Activated naive CD4-positive, alpha-beta T cell treated with anti-CD3 and anti-CD28 coated beads, Interleukin-2, amount 50 U/mL, for 24 hours (primary cell): ENCODE measurements around the gene PAQR5.
"Not testable (repeated sequence)": the region's sequence is repeated elsewhere in the genome, so short reads cannot be mapped to it uniquely, and the experiment has no call there.

Experiments
- H3K27ac Mint-ChIP-seq: one replicate; pipeline ENCODE4 v1.8.0; 2021; ENCODE audit warnings: mild to moderate bottlenecking, mixed read lengths
- H3K27me3 Mint-ChIP-seq: one replicate; pipeline ENCODE4 v1.8.0; 2021; ENCODE audit warnings: mixed read lengths
- H3K36me3 Mint-ChIP-seq: one replicate; pipeline ENCODE4 v1.8.0; 2021; ENCODE audit warnings: mixed read lengths
- H3K4me1 Mint-ChIP-seq: one replicate; pipeline ENCODE4 v1.8.0; 2021; ENCODE audit warnings: mixed read lengths
- H3K4me3 Mint-ChIP-seq: one replicate; pipeline ENCODE4 v1.8.0; 2021; ENCODE audit warnings: mild to moderate bottlenecking, mixed read lengths
- H3K9me3 Mint-ChIP-seq: one replicate; pipeline ENCODE4 v1.8.0; 2021; ENCODE audit warnings: mixed read lengths

The PAQR5 gene

DNA sequence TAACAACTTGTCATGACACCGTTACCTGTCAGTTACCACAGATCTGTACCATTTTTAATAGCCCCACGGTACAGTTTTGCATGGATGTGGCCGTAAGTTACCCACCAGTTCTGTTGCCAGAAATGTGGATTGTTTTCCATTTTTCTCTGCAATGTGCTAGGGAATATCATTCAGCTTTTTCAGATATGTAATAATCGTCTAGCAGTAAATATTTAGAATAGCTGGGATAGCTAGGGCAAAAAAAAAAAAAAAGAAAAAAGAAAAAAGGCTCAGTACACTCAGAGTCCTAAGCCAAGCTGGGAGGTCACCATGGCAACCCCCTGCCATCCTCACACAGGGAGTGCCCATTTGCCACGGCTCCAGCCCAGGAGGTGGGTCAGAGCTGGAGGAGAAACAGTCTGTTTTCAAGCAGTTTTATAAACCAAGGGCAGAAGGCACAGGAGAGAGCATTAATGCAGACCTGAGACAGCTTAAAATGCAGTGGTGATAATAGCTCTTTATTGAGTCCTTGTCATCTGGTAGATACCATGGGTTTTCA lies 25.2 kb downstream of the PAQR5 start:
- Mint-ChIP-seq H3K4me1 (peaks cover 11% of the 10 kb centered on the region), H3K9me3 (no peaks in the 10 kb centered on the region), H3K36me3 (no peaks in the 10 kb centered on the region), H3K27ac (no peak overlapping the region), H3K27me3 (peaks cover 2% of the 10 kb centered on the region), H3K4me3 (no peak overlapping the region)

DNA sequence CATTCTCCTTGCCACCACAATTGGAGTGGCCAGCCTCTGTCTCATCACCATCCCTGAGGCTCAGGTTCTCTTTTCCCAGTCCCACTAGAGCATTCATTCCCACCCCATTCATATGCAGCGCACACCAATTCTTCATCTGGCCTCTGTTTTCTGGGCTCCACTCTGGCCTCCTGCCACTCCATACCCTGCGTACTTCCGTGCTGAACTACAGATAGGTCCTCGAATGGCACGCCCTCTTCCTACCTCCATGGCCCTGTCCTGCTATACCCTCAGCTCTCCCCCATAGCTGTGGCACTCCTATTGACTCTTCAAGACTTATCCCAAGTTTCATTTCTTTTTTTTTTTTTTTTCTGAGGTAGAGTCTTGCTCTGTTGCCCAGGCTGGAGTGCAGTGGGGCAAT lies 25.9 kb downstream of the PAQR5 start:
- H3K27ac Mint-ChIP-seq: no peak overlapping the region
- peaks cover 4% of the 10 kb centered on the region for H3K27me3 Mint-ChIP-seq
- H3K36me3 Mint-ChIP-seq: no peaks in the 10 kb centered on the region
- H3K4me3 Mint-ChIP-seq: no peak overlapping the region
- H3K4me1 Mint-ChIP-seq: peaks cover 11% of the 10 kb centered on the region
- no peaks in the 10 kb centered on the region for H3K9me3 Mint-ChIP-seq

DNA sequence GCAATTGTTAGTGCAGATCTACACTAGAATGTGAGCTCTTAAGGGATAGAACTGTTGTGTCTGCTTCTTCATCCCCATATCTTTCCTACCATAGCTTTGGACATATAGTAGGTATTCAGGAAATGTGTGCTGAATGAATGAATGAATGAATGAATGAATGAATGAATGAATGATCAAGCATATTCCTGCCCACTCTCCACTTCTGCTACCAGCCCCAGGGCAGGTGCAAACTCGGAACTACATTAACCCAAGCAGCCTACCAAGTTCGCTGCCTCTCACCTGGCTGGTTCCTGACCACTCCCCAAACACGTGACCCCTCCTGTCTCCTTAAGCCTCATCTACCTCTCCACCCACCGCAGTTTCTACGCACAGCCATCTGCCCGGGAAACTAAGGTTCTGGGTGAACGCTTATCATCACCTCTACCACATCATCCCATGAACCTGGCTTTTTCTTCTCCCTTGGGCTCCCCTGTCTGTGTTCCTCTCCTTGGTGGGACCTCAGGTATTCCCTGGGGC lies 26.8 kb downstream of the PAQR5 start:
- no peaks in the 10 kb centered on the region for H3K9me3 Mint-ChIP-seq
- H3K36me3 Mint-ChIP-seq: no peaks in the 10 kb centered on the region
- no peak overlapping the region for H3K27ac Mint-ChIP-seq
- peaks cover 4% of the 10 kb centered on the region for H3K27me3 Mint-ChIP-seq
- no peak overlapping the region for H3K4me3 Mint-ChIP-seq
- H3K4me1 Mint-ChIP-seq: peaks cover 11% of the 10 kb centered on the region

DNA sequence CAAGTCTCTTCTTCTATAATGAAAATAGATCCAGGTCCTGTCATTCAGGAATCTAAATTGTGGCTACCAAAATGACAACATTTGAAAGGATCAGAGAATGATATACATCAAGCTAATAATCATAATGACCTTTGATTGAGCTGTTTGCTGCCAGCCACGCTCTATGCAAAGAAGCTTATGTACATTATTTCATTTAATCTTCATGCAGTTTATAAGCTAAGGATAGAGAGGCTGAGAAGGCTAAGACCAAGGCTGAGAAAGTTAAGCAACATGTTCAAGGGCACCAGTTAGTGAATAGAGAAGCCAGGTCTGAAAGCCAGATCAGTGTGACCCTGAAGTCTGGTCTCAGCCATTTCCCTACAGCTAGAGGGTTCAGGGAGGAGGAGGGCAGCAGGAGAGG lies 29.4 kb downstream of the PAQR5 start:
- no peak overlapping the region for H3K27ac Mint-ChIP-seq
- H3K36me3 Mint-ChIP-seq: no peaks in the 10 kb centered on the region
- H3K4me1 Mint-ChIP-seq: no peaks in the 10 kb centered on the region
- H3K27me3 Mint-ChIP-seq: peaks cover 6% of the 10 kb centered on the region
- H3K9me3 Mint-ChIP-seq: no peaks in the 10 kb centered on the region
- no peak overlapping the region for H3K4me3 Mint-ChIP-seq

DNA sequence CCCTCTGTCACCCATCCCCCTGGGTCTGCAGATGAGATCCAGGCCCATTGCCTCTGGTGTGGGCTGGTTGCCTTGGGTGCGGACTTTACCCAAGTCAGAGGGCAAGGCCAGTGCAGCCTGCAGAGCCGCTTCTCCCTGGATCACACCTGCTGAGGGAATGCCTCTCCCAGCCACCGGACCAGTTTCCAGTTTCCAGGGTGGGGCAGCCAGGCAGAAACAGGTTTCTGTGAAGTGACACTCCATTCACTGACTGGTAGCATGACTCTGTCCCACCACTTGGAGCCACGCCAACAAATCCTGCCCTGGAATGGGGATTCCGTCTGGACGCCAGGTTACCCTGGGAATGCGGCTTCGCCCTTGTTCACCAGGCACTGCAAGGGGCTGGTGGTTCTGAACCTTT lies 30.0 kb downstream of the PAQR5 start:
- H3K27me3 Mint-ChIP-seq: peaks cover 6% of the 10 kb centered on the region
- H3K27ac Mint-ChIP-seq: no peak overlapping the region
- H3K36me3 Mint-ChIP-seq: no peaks in the 10 kb centered on the region
- no peaks in the 10 kb centered on the region for H3K4me1 Mint-ChIP-seq
- no peaks in the 10 kb centered on the region for H3K9me3 Mint-ChIP-seq
- no peak overlapping the region for H3K4me3 Mint-ChIP-seq

DNA sequence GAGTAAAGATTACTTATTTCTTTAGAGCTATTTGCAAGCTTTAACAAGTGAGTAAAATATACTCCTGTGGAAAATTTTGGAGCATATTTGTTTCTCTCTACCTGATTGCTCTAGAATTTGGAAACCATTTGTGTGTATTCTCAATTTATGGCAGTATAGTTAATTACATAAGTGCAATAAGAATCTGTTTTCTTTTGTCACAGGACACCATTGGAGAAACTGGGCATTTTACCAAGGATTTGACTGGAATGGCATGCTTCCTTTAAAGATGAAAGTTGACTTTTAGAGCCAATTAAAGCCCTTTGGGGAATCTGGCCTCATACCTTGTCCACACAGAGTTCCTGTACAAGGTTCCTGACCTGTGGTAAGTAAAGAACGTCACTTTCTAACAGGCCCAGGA lies 38.4 kb downstream of the PAQR5 start:
- Mint-ChIP-seq H3K27ac (no peak overlapping the region), H3K9me3 (no peaks in the 10 kb centered on the region), H3K36me3 (no peaks in the 10 kb centered on the region), H3K4me3 (no peak overlapping the region), H3K27me3 (peaks cover 2% of the 10 kb centered on the region), H3K4me1 (no peaks in the 10 kb centered on the region)

DNA sequence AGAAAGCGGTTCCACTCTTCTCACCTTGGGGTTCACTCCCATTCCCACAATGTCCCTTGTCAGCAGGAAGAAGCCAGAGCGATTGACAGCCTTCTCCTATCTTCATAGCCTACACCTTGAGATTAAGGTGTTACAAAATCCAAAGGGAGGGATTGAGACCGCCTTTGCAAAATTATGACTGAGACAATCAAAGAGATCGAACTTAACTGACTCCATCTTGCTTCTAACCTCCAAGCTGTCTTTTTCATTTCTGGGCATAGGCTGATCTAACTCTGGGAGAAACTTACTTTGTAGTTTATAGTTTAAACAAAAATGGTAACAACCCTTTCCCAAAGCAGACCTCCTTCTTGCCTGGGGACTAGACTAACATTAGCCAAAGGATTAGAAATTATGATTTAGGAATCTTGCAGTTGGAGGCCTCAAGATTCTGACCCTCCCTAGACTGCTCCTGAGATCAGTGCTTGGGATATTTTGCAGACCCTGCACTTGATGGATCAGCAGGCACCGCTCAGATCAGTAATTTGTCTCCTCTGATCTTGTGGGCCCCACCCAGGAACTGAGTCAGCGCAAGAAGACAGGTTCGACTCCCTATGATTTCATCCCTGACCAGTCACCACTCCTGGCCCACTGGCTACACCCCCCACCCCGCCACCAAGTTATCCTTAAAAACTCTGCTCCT lies 40.0 kb downstream of the PAQR5 start:
- H3K4me3 Mint-ChIP-seq: no peak overlapping the region
- H3K27me3 Mint-ChIP-seq: peaks cover 3% of the 10 kb centered on the region
- H3K36me3 Mint-ChIP-seq: no peaks in the 10 kb centered on the region
- no peaks in the 10 kb centered on the region for H3K9me3 Mint-ChIP-seq
- no peaks in the 10 kb centered on the region for H3K4me1 Mint-ChIP-seq
- H3K27ac Mint-ChIP-seq: no peak overlapping the region

DNA sequence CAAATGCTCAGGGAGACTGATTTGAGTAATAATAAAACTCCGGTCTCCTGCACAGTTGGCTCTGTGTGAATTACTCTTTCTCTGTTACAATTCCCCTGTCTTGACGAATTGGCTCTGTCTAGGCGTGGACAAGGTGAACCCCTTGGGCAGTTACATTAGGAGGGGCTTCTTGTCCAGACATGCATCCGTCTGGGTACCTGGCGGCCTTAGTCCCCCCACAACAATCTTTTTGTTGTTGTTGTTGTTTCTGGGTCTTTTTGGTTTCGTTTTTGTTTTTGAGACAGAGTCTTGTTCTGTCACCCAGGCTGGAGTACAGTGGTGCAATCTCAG lies 40.5 kb downstream of the PAQR5 start:
- not testable (repeated sequence) for H3K4me1 Mint-ChIP-seq, H3K27me3 Mint-ChIP-seq, H3K4me3 Mint-ChIP-seq, H3K9me3 Mint-ChIP-seq, H3K36me3 Mint-ChIP-seq, H3K27ac Mint-ChIP-seq

DNA sequence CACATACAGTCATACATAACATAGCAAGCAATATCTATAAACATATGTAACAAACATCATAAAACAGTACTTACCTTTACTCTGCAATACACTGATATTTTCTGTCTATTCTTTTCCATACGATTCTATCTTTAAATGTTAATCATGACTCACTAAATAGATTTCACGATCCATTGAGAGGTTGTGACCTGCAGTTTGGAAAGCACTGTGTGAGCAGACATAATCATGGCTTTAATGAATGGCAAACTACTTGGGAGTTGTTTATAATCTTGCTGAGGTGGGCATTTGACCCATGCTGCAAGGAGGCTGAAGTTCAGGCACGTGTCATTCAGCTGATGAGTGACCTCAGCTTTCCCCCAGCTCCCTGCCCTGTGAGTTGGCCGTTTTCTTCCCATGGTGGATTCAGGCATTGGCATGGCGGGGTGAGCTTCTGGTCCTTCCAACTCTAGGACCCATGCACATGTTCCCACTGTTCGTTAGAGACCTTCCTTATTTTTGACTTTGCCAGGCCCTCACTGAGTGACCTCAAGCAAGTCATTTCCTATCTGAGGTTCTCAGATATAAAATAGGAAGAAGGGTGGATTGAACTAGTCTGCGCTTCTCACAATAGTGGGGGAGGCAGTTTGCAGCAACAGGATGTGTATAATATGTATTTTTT lies 41.7 kb downstream of the PAQR5 start:
- Mint-ChIP-seq H3K9me3 (no peaks in the 10 kb centered on the region), H3K36me3 (no peaks in the 10 kb centered on the region), H3K27ac (no peak overlapping the region), H3K4me1 (no peaks in the 10 kb centered on the region), H3K27me3 (peaks cover 4% of the 10 kb centered on the region), H3K4me3 (no peak overlapping the region)

DNA sequence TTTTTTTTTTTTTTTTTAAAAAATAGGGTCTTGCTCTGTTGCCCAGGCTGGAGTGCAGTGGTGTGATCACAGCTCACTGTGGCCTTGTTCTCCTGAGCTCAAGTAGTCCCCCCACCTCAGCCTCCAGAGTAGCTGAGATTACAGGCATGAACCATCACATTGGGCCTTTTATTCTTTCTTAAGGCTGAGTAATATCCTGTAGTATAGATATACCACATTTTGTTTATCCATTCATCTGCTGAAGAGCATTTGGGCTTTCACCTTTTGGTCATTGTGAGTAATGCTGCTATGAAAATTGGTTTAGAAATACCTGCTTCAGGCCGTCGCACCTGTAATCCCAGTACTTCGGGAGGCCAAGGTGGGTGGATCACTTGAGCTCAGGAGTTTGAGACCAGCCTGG lies 42.6 kb downstream of the PAQR5 start:
- H3K9me3 Mint-ChIP-seq: no peaks in the 10 kb centered on the region
- H3K4me3 Mint-ChIP-seq: no peak overlapping the region
- no peak overlapping the region for H3K27ac Mint-ChIP-seq
- peaks cover 4% of the 10 kb centered on the region for H3K27me3 Mint-ChIP-seq
- no peaks in the 10 kb centered on the region for H3K36me3 Mint-ChIP-seq
- H3K4me1 Mint-ChIP-seq: no peaks in the 10 kb centered on the region

DNA sequence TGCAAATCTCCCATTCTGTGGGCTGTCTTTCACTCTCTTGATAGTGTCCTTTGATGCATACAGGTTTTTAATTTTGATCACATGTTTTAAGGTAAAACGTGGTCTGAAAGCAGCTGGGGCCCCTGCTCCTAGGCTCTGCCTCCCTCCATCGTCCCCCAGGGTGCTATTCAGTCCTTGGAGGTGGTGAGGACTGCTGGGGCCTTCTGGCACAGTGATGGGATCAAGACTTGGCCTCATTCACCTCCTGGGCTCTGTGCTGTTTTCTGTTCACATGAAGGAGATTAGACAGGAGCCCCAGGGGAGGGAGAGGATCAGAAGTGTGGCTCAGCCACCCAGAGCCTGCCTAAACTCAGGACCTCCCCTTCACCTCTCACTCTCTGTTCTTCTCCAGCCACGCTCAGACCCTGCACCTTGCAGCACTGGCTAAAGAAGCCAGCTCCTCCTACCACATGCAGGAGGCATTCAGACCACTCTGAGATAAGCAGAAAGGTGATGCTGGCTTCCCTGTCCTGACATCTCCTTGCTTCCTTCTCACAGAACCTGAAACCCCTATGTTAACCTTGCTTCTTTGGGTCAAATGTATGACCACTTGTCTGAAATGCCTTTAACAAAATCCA lies 43.9 kb downstream of the PAQR5 start:
- Mint-ChIP-seq H3K4me3 (no peak overlapping the region), H3K27ac (peak overlapping the region; percentile 46), H3K4me1 (no peaks in the 10 kb centered on the region), H3K9me3 (no peaks in the 10 kb centered on the region), H3K36me3 (no peaks in the 10 kb centered on the region), H3K27me3 (peaks cover 4% of the 10 kb centered on the region)

DNA sequence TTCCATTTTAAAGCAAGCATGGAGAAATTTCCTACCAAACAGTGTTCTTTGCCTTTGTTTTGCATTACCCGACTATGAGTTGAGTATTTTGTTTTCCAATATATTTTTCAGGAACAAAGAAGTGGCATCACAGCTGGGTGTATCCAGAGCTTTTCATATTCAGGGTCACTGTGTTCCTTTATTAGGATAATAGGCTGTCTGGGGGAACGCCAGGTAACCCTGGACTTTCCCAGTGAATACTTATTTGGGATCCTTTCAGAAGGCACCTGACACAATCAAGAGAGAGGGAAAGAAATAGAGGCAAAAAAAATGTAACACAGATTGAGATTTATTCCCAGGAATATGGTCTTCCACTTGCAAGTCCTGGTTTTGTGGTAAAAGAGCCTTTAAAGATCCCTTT lies 44.4 kb downstream of the PAQR5 start:
- Mint-ChIP-seq H3K9me3 (no peaks in the 10 kb centered on the region), H3K4me1 (no peaks in the 10 kb centered on the region), H3K27me3 (peaks cover 4% of the 10 kb centered on the region), H3K4me3 (no peak overlapping the region), H3K27ac (no peak overlapping the region), H3K36me3 (no peaks in the 10 kb centered on the region)

DNA sequence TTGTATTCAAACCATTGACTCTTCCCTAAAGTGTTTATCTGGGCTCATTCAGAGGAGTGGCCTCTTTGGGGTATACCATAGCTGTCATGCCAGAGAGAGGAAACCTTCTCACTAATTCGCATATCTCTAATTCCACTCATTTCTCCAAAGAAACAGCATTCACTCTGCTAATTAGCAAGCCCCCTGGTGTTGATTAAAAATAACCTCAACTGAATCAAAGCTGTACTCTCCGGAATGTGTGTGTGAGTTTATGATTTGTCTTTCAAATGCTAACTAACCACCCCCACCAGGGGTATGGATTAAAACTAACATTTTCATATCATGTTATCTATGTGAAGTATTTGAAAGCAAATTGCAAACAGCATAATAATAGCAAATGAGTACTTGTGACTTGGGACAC lies 45.5 kb downstream of the PAQR5 start:
- Mint-ChIP-seq H3K4me3 (no peak overlapping the region), H3K4me1 (no peaks in the 10 kb centered on the region), H3K36me3 (no peaks in the 10 kb centered on the region), H3K9me3 (no peaks in the 10 kb centered on the region), H3K27me3 (peaks cover 4% of the 10 kb centered on the region), H3K27ac (no peak overlapping the region)

DNA sequence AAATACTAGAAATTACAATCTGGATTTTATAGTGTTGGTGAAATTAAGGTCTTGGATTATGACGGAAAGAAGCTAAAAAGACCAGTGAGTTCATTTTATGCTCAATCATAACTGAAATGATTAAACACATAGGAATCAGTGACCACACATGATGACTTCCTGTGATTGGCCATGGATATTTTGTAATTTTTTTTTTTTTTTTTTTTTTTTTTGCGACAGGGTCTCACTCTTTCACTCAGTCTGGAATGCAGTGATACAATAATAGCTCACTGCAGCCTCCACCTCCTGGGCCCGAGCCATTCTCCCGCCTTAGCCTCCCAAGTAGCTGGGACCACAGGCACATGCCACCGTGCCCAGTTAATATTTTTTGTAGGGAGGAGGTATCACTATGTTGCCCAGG lies 47.4 kb downstream of the PAQR5 start:
- Mint-ChIP-seq H3K27me3 (peaks cover 4% of the 10 kb centered on the region), H3K4me3 (no peak overlapping the region), H3K9me3 (no peaks in the 10 kb centered on the region), H3K4me1 (no peaks in the 10 kb centered on the region), H3K27ac (no peak overlapping the region), H3K36me3 (no peaks in the 10 kb centered on the region)

DNA sequence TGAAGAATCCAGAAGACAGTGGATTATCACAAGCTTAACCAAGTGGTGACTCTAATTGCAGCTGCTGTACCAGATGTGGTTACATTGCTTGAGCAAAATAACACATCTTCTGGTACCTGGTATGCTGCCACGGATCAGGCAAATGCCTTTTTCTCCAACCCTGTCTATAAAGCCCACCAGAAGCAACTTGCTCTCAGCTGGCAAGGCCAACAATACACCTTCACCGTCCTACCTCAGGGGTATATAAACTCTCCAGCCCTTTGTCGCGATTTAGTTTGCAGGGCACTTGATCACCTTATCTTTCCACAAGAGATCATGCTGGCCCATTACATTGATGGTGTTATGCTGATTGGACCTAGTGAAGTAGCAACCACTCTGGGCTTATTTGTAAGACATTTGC lies 52.6 kb downstream of the PAQR5 start:
- Mint-ChIP-seq H3K4me3 (no peak overlapping the region), H3K4me1 (no peaks in the 10 kb centered on the region), H3K36me3 (no peaks in the 10 kb centered on the region)

DNA sequence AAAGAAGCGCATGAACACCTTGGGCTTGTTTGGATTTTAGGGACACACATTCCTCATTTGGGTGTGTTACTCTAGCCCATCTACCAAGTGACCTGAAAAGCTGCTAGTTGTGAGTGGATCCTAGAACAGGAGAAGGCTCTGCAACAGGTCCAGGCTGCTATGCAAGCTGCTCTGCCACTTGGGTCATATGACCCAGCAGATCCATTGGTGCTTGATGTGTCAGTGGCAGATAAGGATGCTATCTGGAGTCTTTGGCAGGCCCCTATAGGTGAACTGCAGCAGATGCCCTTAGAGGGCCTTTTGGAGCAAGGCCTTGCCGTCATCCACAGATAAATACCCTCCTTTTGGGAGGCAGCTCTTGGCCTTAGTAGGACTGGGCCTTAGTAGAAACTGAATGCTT lies 53.2 kb downstream of the PAQR5 start:
- H3K27ac Mint-ChIP-seq: no peak overlapping the region
- H3K36me3 Mint-ChIP-seq: no peaks in the 10 kb centered on the region
- no peaks in the 10 kb centered on the region for H3K9me3 Mint-ChIP-seq
- H3K4me3 Mint-ChIP-seq: no peak overlapping the region
- H3K27me3 Mint-ChIP-seq: no peaks in the 10 kb centered on the region
- H3K4me1 Mint-ChIP-seq: no peaks in the 10 kb centered on the region

More for the DNA sequence above, 52.6 kb downstream of the PAQR5 start:
- no peak overlapping the region for H3K27ac Mint-ChIP-seq
- no peaks in the 10 kb centered on the region for H3K9me3 Mint-ChIP-seq
- H3K27me3 Mint-ChIP-seq: no peaks in the 10 kb centered on the region
